Endothelial cell (in vitro differentiated cells): Measurements from ENCODE around the gene F2RL1. TPM values are rescaled to one million over a fixed set of nuclear protein-coding genes. Genes with fewer than 3 reads are reported as not detected.
A peak's percentile ranks its signal among the peaks of the same experiment; 100 is the strongest.
"Not testable (repeated sequence)": the region's sequence is repeated elsewhere in the genome, so short reads cannot be mapped to it uniquely, and the experiment has no call there.

Source experiments
- DNase-seq: peaks from one replicate; pipeline ENCODE4 v3.0.0; 2021; ENCODE audit warnings: low spot score
- H3K27ac Mint-ChIP-seq: one replicate; pipeline ENCODE4 v1.8.0; 2021; ENCODE audit warnings: mixed read lengths, inconsistent platforms; ENCODE audit not compliant: unreplicated experiment
- H3K27me3 Mint-ChIP-seq: one replicate; pipeline ENCODE4 v1.8.0; 2021; ENCODE audit warnings: mild to moderate bottlenecking, moderate library complexity, mixed read lengths, inconsistent platforms; ENCODE audit not compliant: unreplicated experiment
- H3K36me3 Mint-ChIP-seq: one replicate; pipeline ENCODE4 v1.8.0; 2021; ENCODE audit warnings: mild to moderate bottlenecking, low read depth, mixed read lengths, inconsistent platforms; ENCODE audit not compliant: unreplicated experiment
- H3K4me1 Mint-ChIP-seq: one replicate; pipeline ENCODE4 v1.8.0; 2021; ENCODE audit warnings: mild to moderate bottlenecking, mixed read lengths, inconsistent platforms; ENCODE audit not compliant: unreplicated experiment
- H3K4me3 Mint-ChIP-seq: one replicate; pipeline ENCODE4 v1.8.0; 2021; ENCODE audit warnings: mild to moderate bottlenecking, mixed read lengths, inconsistent platforms; ENCODE audit not compliant: unreplicated experiment
- H3K9me3 Mint-ChIP-seq: one replicate; pipeline ENCODE4 v1.8.0; 2021; ENCODE audit warnings: mixed read lengths, inconsistent platforms; ENCODE audit not compliant: unreplicated experiment
- total RNA-seq: library from RNA; stranded (reverse); fragmentation: NEBNext Ultra II Directional; extraction: Animal tissue kit (Norgen Biotek cat#: 25700); gene quantifications from one replicate; pipeline ENCODE4 v1.2.1, GENCODE V29; 2021; ENCODE audit not compliant: unreplicated experiment
- TF ChIP-seq, protein P1 (sequence below): fragments of 200-600 bp; sonication (generic); IDR thresholded peaks from one replicate; pipeline ENCODE4 v1.5.0; 2021; ENCODE audit warnings: antibody characterized with exemption; ENCODE audit not compliant: unreplicated experiment

F2RL1 gene
- total RNA-seq, 1 donor from 2014 or later, result 141 TPM

DNA sequence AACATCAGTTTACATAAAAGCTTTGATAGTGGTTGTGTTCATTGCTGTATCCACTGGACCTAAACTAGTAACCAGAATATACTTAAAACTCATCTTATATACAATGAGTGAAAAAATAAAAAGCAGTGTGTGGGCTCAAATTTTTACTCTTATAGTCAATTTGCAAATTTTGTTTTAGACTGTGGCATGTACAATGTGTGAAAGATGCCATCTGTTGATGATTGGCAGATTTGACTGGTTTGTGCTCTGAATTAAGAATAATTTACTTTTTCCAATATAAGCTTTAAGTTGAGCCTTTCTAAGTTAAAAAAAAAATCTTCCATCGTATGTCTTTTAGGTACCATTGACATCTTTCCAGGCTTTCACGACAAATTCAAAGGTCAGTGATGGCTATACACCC, 42.4 kb upstream of the F2RL1 start:
- peaks cover 10% of the 10 kb centered on the region for H3K4me1 Mint-ChIP-seq
- no peak overlapping the region for H3K27ac Mint-ChIP-seq
- no peak for DNase-seq
- H3K9me3 Mint-ChIP-seq, result no peaks in the 10 kb centered on the region
- TF ChIP-seq, protein P1, sequence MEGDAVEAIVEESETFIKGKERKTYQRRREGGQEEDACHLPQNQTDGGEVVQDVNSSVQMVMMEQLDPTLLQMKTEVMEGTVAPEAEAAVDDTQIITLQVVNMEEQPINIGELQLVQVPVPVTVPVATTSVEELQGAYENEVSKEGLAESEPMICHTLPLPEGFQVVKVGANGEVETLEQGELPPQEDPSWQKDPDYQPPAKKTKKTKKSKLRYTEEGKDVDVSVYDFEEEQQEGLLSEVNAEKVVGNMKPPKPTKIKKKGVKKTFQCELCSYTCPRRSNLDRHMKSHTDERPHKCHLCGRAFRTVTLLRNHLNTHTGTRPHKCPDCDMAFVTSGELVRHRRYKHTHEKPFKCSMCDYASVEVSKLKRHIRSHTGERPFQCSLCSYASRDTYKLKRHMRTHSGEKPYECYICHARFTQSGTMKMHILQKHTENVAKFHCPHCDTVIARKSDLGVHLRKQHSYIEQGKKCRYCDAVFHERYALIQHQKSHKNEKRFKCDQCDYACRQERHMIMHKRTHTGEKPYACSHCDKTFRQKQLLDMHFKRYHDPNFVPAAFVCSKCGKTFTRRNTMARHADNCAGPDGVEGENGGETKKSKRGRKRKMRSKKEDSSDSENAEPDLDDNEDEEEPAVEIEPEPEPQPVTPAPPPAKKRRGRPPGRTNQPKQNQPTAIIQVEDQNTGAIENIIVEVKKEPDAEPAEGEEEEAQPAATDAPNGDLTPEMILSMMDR, result no peak
- no peaks in the 10 kb centered on the region for H3K36me3 Mint-ChIP-seq
- H3K27me3 Mint-ChIP-seq, result peaks cover 7% of the 10 kb centered on the region
- H3K4me3 Mint-ChIP-seq, result no peak overlapping the region

- H3K9me3 Mint-ChIP-seq, H3K27me3 Mint-ChIP-seq, H3K27ac Mint-ChIP-seq, H3K36me3 Mint-ChIP-seq, H3K4me3 Mint-ChIP-seq, DNase-seq: not testable (repeated sequence)
- H3K4me1 Mint-ChIP-seq, result peaks cover 11% of the 10 kb centered on the region
These were observed 38.2 kb upstream of the F2RL1 start for GRCh38 chr5:76780616-76781015.

GRCh38 chr5:76781775-76782174, 37.1 kb upstream of the F2RL1 start:
- Mint-ChIP-seq H3K36me3 (no peaks in the 10 kb centered on the region), H3K9me3 (no peaks in the 10 kb centered on the region), H3K27me3 (peaks cover 5% of the 10 kb centered on the region), H3K27ac (no peak overlapping the region), H3K4me1 (peaks cover 9% of the 10 kb centered on the region), H3K4me3 (no peak overlapping the region)
- no peak for DNase-seq
- TF ChIP-seq, protein P1, result no peak

GRCh38 chr5:76782444-76782843, 36.4 kb upstream of the F2RL1 start:
- H3K4me3 Mint-ChIP-seq, result no peak overlapping the region
- TF ChIP-seq, protein P1, result no peak
- peaks cover 16% of the 10 kb centered on the region for H3K4me1 Mint-ChIP-seq
- no peak for DNase-seq
- peaks cover 5% of the 10 kb centered on the region for H3K27me3 Mint-ChIP-seq
- H3K9me3 Mint-ChIP-seq, result no peaks in the 10 kb centered on the region
- no peaks in the 10 kb centered on the region for H3K36me3 Mint-ChIP-seq
- H3K27ac Mint-ChIP-seq, result no peak overlapping the region

- Mint-ChIP-seq H3K4me1 (peaks cover 59% of the 10 kb centered on the region), H3K4me3 (no peak overlapping the region), H3K36me3 (no peaks in the 10 kb centered on the region), H3K27ac (peak overlapping the region; percentile 93), H3K27me3 (no peaks in the 10 kb centered on the region), H3K9me3 (no peaks in the 10 kb centered on the region)
- no peak for DNase-seq
- TF ChIP-seq, protein P1, result no peak
These were observed 31.6 kb upstream of the F2RL1 start for GRCh38 chr5:76787237-76787636.

DNA sequence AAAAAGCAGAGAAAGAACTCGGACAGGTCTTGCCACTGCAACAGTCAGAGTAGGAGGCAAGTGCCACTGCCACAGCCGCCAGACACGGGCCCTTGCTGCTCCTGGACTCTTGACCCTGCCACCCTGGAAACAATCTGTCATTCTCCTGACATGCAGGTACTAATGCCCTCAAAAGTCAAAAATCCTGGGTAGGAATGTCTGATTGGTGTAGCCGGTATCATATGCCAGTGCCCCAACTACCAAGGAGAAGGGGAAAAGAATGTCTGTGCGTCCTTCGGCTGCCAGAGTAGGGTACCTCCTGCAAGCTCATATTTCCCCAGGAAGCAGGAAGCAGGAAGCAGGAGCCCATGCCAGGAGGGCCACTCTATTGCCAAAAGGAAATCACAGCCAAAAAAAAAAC, 30.5 kb upstream of the F2RL1 start:
- H3K4me3 Mint-ChIP-seq, result no peak overlapping the region
- no peaks in the 10 kb centered on the region for H3K36me3 Mint-ChIP-seq
- peaks cover 61% of the 10 kb centered on the region for H3K4me1 Mint-ChIP-seq
- H3K9me3 Mint-ChIP-seq, result no peaks in the 10 kb centered on the region
- no peaks in the 10 kb centered on the region for H3K27me3 Mint-ChIP-seq
- peak; percentile 49 for DNase-seq
- TF ChIP-seq, protein P1, result no peak
- peak overlapping the region; percentile 93 for H3K27ac Mint-ChIP-seq

DNA sequence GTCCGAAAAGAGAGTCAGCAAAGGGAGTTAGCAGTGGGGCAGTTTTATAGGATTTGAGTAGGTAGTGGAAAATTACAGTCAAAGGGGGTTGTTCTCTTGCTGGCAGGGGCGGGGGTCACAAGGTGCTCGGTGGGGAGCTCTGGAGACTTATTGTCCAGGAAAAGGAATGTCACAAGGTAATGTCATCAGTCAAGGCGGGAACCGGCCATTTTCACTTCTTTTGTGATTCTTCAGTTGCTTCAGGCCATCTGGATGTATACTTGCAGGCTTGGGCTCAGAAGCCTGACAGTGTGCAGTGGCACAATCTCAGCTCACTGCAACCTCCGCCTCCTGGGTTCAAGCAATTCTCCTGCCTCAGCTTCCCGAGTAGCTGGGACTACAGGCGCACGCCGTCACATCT, 29.6 kb upstream of the F2RL1 start:
- not testable (repeated sequence) for DNase-seq, H3K27me3 Mint-ChIP-seq, H3K36me3 Mint-ChIP-seq, H3K9me3 Mint-ChIP-seq
- H3K27ac Mint-ChIP-seq, result peak overlapping the region; percentile 93
- peak overlapping the region; percentile 52 for H3K4me3 Mint-ChIP-seq
- peaks cover 62% of the 10 kb centered on the region for H3K4me1 Mint-ChIP-seq
